ENCODE data around the gene DHRSX. TPM values are rescaled to one million over a fixed set of nuclear protein-coding genes. Genes with fewer than 3 reads are reported as not detected.

Gene DHRSX
- total RNA-seq, 1 donor from 2014 or later: 34.2 TPM

GRCh38 chrX:2231570-2232192 is 269.1 kb downstream of the DHRSX start:
- Mint-ChIP-seq H3K36me3 (peaks cover 9% of the 10 kb centered on the region), H3K27ac (no peak overlapping the region), H3K27me3 (no peaks in the 10 kb centered on the region), H3K4me1 (ENCODE audit: unreplicated experiment) (peaks cover 16% of the 10 kb centered on the region), H3K9me3 (no peaks in the 10 kb centered on the region), H3K4me3 (no peak overlapping the region)
- no peak for TF ChIP-seq CTCF (conservative IDR thresholded peaks at IDR 0.05)
- no peak for DNase-seq (ENCODE audit: extremely low spot score, unreplicated experiment)

DNA sequence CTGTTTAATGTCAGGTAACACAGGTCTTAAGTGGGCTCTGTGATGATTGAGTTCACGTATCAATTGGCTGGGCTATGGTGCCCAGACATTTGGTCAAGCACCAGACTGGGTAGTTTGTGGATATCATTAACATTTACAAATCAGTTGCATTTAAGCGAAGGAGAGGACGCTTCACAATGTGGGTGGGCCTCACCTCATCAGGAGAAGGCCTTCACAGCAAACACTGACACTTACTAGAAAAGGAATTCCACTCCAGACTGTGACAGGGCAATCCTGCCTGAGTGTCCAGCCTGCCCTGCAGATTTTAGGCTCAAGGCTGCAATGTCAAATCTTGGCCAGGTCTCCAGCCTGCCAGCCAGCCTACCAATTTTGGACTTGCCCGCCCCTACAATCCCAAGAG is 270.3 kb downstream of the DHRSX start:
- no peak for TF ChIP-seq CTCF (conservative IDR thresholded peaks at IDR 0.05)
- H3K9me3 Mint-ChIP-seq: no peaks in the 10 kb centered on the region
- H3K27me3 Mint-ChIP-seq: no peaks in the 10 kb centered on the region
- H3K4me3 Mint-ChIP-seq: no peak overlapping the region
- H3K27ac Mint-ChIP-seq: no peak overlapping the region
- H3K36me3 Mint-ChIP-seq: peaks cover 11% of the 10 kb centered on the region
- no peak for DNase-seq (ENCODE audit: extremely low spot score, unreplicated experiment)
- H3K4me1 Mint-ChIP-seq (ENCODE audit: unreplicated experiment): peaks cover 16% of the 10 kb centered on the region

GRCh38 chrX:2228536-2228935 is 272.2 kb downstream of the DHRSX start:
- Mint-ChIP-seq H3K27me3 (no peaks in the 10 kb centered on the region), H3K27ac (no peak overlapping the region), H3K9me3 (peaks cover 7% of the 10 kb centered on the region), H3K4me1 (ENCODE audit: unreplicated experiment) (peaks cover 8% of the 10 kb centered on the region), H3K36me3 (peaks cover 21% of the 10 kb centered on the region), H3K4me3 (no peak overlapping the region)
- DNase-seq (ENCODE audit: extremely low spot score, unreplicated experiment): no peak
- no peak for TF ChIP-seq CTCF (conservative IDR thresholded peaks at IDR 0.05)

- DNase-seq (ENCODE audit: extremely low spot score, unreplicated experiment): no peak
- Mint-ChIP-seq H3K36me3 (peaks cover 27% of the 10 kb centered on the region), H3K4me3 (no peak overlapping the region), H3K4me1 (ENCODE audit: unreplicated experiment) (no peaks in the 10 kb centered on the region), H3K27ac (no peak overlapping the region), H3K9me3 (peaks cover 14% of the 10 kb centered on the region), H3K27me3 (no peaks in the 10 kb centered on the region)
- TF ChIP-seq CTCF (conservative IDR thresholded peaks at IDR 0.05): no peak
Measured at GRCh38 chrX:2226906-2227656, 273.7 kb downstream of the DHRSX start.

- Mint-ChIP-seq H3K4me1 (ENCODE audit: unreplicated experiment) (no peaks in the 10 kb centered on the region), H3K4me3 (no peak overlapping the region), H3K27ac (no peak overlapping the region), H3K27me3 (no peaks in the 10 kb centered on the region), H3K36me3 (peaks cover 32% of the 10 kb centered on the region), H3K9me3 (peaks cover 18% of the 10 kb centered on the region)
- TF ChIP-seq CTCF (conservative IDR thresholded peaks at IDR 0.05): no peak
- no peak for DNase-seq (ENCODE audit: extremely low spot score, unreplicated experiment)
Measured at GRCh38 chrX:2226182-2226581, 274.6 kb downstream of the DHRSX start.
